Measurements from ENCODE around the gene FOSB.
A peak's percentile ranks its signal among the peaks of the same experiment; 100 is the strongest.
"Not testable (repeated sequence)": the region's sequence is repeated elsewhere in the genome, so short reads cannot be mapped to it uniquely, and the experiment has no call there.

Gene FOSB

DNA sequence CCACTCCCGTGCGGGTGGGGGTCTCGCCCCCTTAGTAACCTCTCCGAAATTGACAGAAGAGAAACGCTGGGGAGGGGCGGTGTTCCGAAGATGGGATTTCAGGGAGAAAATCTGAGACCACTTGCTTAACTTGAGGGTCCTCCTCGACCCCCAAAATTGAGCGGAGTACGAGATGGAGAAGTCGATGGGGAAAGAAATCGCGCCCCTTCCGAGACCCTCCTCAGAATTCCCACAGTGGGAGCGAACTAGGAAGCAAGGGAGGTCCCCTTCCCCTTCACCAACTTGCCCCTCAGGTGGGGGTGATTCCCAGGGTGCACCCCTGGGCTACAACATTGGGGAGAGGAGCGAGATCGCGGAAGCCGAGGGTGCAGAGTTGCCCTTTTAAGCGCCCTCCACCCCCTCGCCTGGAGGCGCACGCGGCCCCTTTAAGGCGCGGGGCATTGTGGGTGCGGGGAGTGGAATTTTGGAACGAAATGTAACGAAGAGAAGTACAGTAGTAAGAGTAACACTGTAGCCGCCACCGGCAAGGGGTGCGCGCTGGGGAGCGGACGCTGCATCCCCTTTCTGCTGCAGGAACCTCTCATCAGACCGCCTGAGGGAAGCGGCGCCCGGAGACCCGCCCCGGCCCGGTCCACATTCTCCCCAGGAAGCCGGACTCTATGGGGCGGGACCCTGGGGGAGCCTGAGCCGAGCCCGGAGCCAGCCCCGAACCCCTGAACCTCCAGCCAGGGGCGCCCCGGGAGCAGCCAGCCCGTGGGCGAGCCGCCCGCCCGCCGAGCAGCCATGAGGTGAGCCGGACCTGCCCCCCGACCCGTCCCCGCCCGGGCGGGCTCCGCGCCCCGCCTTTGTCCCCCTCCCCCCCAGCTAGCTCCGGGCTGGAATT, 39.4 kb downstream of the FOSB start, which contains the start of gene VASP:
Gene VASP (plus strand): TSS at position 491 of the 883 bp plus-strand sequence. CDS start 293 bp downstream, at position 784.
- peak; percentile 90 for DNase-seq

DNA sequence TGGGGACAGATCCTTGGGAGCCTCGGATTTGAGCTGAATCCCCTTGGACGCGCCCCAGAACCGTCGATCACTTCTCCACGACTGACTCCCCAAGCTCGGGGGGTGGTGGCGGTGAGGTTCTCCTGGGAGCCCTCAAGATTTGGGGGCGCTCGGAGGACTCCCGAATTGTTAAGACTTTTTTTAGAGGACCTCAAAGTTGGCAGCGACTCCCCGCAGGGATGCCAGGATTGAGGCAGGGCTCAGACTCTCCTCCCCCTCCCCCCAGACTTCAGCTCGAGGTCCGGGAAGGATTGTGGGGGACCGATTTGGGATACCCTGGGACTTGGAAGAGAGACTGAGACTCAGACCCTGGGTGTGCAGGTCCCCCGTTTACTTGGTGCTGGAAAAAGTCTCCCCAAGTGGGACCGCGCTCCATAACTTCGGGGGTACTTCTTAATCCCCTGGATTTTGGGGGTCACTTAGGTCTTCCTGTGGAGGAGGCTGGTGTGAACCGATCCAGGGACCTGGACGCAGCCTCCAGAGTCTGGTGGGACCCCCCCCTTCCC, 40.1 kb downstream of the FOSB start:
- DNase-seq: no peak

DNA sequence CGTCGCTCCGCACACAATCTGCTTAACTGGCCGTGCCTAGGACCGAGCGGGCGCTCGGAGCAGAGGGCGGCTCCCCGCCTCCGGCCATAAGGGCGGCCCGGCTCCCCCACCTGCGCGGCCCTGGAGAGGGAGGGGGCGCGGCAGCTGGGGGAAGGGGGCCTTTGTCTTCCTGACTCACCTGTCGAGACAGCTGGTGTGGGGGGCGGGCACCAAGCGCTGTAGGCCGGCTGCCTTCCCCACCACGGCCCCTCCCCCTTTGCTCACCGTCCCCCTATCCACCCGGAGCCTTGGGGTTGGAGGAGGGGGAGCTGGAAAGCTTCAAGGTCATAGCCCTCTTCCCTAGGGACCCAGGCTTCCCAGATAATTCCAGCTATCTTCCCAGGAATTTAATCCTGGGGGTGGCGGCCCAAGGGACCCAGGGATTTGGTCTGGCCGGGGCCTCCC, 40.6 kb downstream of the FOSB start:
- peak; percentile 61 for DNase-seq

- no peak for DNase-seq
Observed at GRCh38 chr19:45508861-45509691, 41.3 kb downstream of the FOSB start.

- DNase-seq: no peak
Observed at GRCh38 chr19:45509692-45510015, 41.9 kb downstream of the FOSB start.

GRCh38 chr19:45510352-45510751, 42.6 kb downstream of the FOSB start:
- not testable (repeated sequence) for DNase-seq

DNA sequence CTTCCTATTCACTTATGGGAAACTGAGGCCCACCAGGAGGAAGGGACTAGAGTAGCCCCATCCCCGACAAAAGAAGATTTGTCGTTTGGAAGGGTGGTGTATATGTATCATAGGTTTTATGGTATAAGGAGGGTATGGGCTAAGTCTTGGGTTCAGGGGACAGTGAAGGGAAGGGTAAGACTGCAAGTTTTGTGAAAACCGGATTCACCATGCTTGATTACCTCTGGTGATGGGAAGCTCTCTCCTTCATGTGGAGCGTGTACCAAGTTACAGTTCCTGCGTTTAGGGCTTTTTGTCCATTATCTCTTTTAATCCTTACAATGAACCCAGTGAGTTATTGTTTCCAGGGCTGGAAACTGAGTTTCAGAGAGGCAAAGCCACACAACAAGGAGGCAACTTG, 43.3 kb downstream of the FOSB start:
- no peak for DNase-seq

- no peak for DNase-seq
Observed at GRCh38 chr19:45512881-45513483, 45.2 kb downstream of the FOSB start.

DNA sequence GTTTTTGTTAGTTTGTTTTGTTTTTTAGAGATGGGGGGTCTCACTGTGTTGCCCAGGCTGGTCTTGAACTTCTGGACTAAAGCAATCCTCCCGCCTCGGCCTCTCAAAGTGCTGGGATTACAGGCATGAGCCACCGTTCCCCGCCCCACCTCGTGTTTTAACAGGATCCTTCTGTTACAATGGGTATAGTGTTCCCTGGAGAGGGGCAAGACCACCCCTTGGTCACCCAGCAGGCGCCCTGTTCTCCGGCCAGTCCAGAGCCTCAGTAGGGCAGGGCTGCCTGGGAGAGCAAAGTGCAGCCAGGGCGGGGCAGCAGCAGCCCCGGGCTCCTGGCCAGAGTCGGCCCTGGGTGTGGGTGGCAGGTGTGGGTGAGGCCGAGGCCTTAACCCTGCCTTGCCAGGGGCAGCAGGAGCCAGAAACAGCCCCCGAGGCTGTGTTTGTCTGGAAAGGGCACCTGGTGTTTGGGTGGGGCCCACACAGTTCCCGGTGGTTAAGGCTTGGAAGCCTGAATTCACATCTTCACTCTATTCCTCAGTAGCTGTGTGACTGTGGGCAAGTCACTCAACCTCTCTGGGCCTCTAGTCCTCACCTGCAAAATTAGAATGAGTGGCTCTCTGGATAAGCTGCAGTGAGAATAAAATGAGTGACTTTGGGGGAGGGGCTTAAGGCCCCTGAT, 46.7 kb downstream of the FOSB start:
- no peak for DNase-seq

- DNase-seq: no peak
Observed at GRCh38 chr19:45515081-45515624, 47.4 kb downstream of the FOSB start.

GRCh38 chr19:45515807-45516401, 48.1 kb downstream of the FOSB start:
- DNase-seq: no peak

GRCh38 chr19:45517238-45517637, 49.4 kb downstream of the FOSB start:
- no peak for DNase-seq

GRCh38 chr19:45517641-45518468, 50.1 kb downstream of the FOSB start:
- no peak for DNase-seq

GRCh38 chr19:45518469-45518826, 50.7 kb downstream of the FOSB start:
- DNase-seq: no peak

- DNase-seq: no peak
Observed at GRCh38 chr19:45522010-45522941, 54.5 kb downstream of the FOSB start.

DNA sequence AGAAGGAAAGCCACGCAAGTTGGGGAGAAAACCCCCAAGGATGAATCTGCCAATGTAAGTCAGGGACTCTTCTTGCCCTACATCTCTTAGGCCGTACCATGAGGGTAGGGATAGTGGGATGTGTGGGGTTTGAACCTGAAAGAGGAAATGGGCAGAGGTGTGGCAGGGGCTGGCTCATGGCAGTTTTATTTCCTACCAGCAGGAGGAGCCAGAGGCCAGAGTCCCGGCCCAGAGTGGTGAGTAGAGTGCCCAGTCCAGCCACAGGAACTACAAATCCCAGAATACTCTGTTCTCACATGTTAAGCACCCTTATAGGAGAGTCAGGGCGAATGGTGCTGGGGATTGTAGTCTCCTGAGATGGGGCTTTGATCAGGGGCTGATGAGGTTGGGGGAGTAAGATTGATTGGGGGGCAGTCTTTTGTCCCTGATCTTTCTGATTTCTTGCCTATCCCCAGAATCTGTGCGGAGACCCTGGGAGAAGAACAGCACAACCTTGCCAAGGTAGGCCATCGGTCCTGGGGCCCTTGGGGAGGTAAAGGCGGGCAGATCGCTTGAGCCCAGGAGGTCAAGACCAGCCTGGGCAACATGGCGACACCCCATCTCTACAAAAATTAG, 56.0 kb downstream of the FOSB start:
- peak; percentile 65 for DNase-seq

DNA sequence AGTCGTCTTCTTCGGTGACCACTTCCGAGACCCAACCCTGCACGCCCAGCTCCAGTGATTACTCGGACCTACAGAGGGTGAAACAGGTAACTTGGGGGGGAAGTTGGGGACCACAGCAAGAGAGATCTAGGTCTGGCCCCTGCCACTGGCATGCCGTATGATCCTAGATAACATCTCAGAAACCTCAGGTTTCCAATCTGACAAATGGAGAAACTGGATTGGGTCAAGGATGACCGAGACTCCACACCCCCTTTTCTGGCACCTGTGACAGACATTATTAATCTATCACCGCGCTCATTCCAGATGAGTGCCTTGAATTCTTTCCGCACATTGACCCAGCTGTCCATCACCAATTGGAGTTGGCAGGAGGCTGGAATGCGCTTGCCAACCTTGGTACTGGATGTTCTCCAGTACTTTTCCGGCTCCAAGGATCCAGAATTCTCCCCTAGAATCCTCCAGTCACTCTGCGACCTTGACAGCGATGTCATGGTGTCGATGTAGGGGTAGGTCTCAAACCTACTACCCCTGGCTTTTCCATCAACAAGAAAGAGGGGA, 56.9 kb downstream of the FOSB start:
- DNase-seq: no peak
